ENCODE results near the gene CYP11A1.

The CYP11A1 gene

GRCh38 chr15:74377831-74378766 lies 10.7 kb upstream of the CYP11A1 start:
- no peak overlapping the region for H3K4me3 ChIP-seq
- H4K20me1 ChIP-seq = peaks cover 0 to 12% (median 0%) of the 10 kb centered on the region in 11 experiments; a peak in 6 of 22 replicates
- H3K27ac ChIP-seq = peak overlapping the region in 4 of 11 experiments; percentile 26 to 52 (median 42); a peak in 8 of 22 replicates
- TF ChIP-seq Cebpa-rat (IDR thresholded peaks at IDR 0.05) = no peak
- peak overlapping the region in 3 of 11 experiments; percentile 10 to 37 (median 27); a peak in 2 of 22 replicates for H3K9ac ChIP-seq
- no peaks in the 10 kb centered on the region for H3K9me3 ChIP-seq (replicated peaks in 1 of 11)
- H3K4me2 ChIP-seq = peak overlapping the region; percentile 45 to 81 (median 76); a peak in 21 of 22 replicates
- peaks cover 0 to 7% (median 0%) of the 10 kb centered on the region in 11 experiments; a peak in 1 of 22 replicates for H3K27me3 ChIP-seq
- no peaks in the 10 kb centered on the region for H3K36me3 ChIP-seq
- H3K4me1 ChIP-seq = peaks cover 22 to 45% (median 39%) of the 10 kb centered on the region in 10 experiments

- H3K4me2 ChIP-seq = no peak overlapping the region
- no peak overlapping the region for H3K4me3 ChIP-seq
- H3K36me3 ChIP-seq = no peaks in the 10 kb centered on the region
- peaks cover 0 to 12% (median 0%) of the 10 kb centered on the region in 11 experiments; a peak in 5 of 22 replicates for H4K20me1 ChIP-seq
- H3K4me1 ChIP-seq = peaks cover 20 to 34% (median 29%) of the 10 kb centered on the region in 10 experiments
- no peak for TF ChIP-seq Cebpa-rat (IDR thresholded peaks at IDR 0.05)
- 0 out of 22 replicates have a peak overlapping the region, but pooled peaks of 1 of the 11 experiments have one; percentile 19 for H3K9ac ChIP-seq
- no peaks in the 10 kb centered on the region for H3K9me3 ChIP-seq (replicated peaks in 1 of 11)
- H3K27ac ChIP-seq = no peak overlapping the region
- peaks cover 0 to 7% (median 0%) of the 10 kb centered on the region in 11 experiments; a peak in 1 of 22 replicates for H3K27me3 ChIP-seq
Observed at GRCh38 chr15:74376825-74377581, 9.6 kb upstream of the CYP11A1 start.

GRCh38 chr15:74376226-74376625 lies 8.8 kb upstream of the CYP11A1 start:
- Histone ChIP-seq H3K27me3 (peaks cover 0 to 7% (median 0%) of the 10 kb centered on the region in 11 experiments; a peak in 1 of 22 replicates), H4K20me1 (peaks cover 0 to 12% (median 0%) of the 10 kb centered on the region in 11 experiments; a peak in 5 of 22 replicates), H3K4me1 (peaks cover 19 to 32% (median 27%) of the 10 kb centered on the region in 10 experiments), H3K9me3 (replicated peaks in 1 of 11) (no peaks in the 10 kb centered on the region), H3K4me3 (no peak overlapping the region), H3K27ac (no peak overlapping the region), H3K9ac (peak overlapping the region in 1 of 11 experiments; percentile 19; a peak in 1 of 22 replicates), H3K36me3 (no peaks in the 10 kb centered on the region), H3K4me2 (no peak overlapping the region)
- no peak for TF ChIP-seq Cebpa-rat (IDR thresholded peaks at IDR 0.05)

- H3K27ac ChIP-seq = no peak overlapping the region
- H3K4me1 ChIP-seq = peaks cover 19 to 32% (median 27%) of the 10 kb centered on the region in 10 experiments
- no peak overlapping the region for H3K4me3 ChIP-seq
- peaks cover 0 to 12% (median 0%) of the 10 kb centered on the region in 11 experiments; a peak in 5 of 22 replicates for H4K20me1 ChIP-seq
- H3K27me3 ChIP-seq = peaks cover 0 to 7% (median 0%) of the 10 kb centered on the region in 11 experiments; a peak in 1 of 22 replicates
- TF ChIP-seq Cebpa-rat (IDR thresholded peaks at IDR 0.05) = no peak
- H3K36me3 ChIP-seq = no peaks in the 10 kb centered on the region
- no peak overlapping the region for H3K9ac ChIP-seq
- peak overlapping the region; percentile 87 to 100 (median 96); a peak in 20 of 22 replicates for H3K4me2 ChIP-seq
- no peaks in the 10 kb centered on the region for H3K9me3 ChIP-seq (replicated peaks in 1 of 11)
Observed at GRCh38 chr15:74375303-74375693, 7.9 kb upstream of the CYP11A1 start.

- Histone ChIP-seq H3K36me3 (no peaks in the 10 kb centered on the region), H3K4me2 (peak overlapping the region; percentile 87 to 100 (median 96)), H3K4me1 (peaks cover 19 to 32% (median 27%) of the 10 kb centered on the region in 10 experiments), H4K20me1 (peaks cover 0 to 12% (median 0%) of the 10 kb centered on the region in 11 experiments; a peak in 5 of 22 replicates), H3K27me3 (peaks cover 0 to 7% (median 0%) of the 10 kb centered on the region in 11 experiments; a peak in 1 of 22 replicates), H3K4me3 (peak overlapping the region; percentile 60 to 79 (median 70)), H3K9me3 (replicated peaks in 1 of 11) (no peaks in the 10 kb centered on the region), H3K27ac (no peak overlapping the region), H3K9ac (peak overlapping the region in 4 of 11 experiments; percentile 67 to 79 (median 76); a peak in 4 of 22 replicates)
- TF ChIP-seq Cebpa-rat (IDR thresholded peaks at IDR 0.05) = no peak
Observed at GRCh38 chr15:74374648-74375302, 7.3 kb upstream of the CYP11A1 start.

- Histone ChIP-seq H3K4me1 (peaks cover 15 to 26% (median 20%) of the 10 kb centered on the region in 10 experiments), H3K4me2 (peak overlapping the region; percentile 87 to 100 (median 96)), H3K27me3 (peaks cover 0 to 7% (median 0%) of the 10 kb centered on the region in 11 experiments; a peak in 1 of 22 replicates), H3K9me3 (replicated peaks in 1 of 11) (no peaks in the 10 kb centered on the region), H3K4me3 (peak overlapping the region; percentile 60 to 79 (median 70)), H3K9ac (peak overlapping the region; percentile 25 to 79 (median 67); a peak in 20 of 22 replicates), H4K20me1 (peaks cover 0 to 12% (median 0%) of the 10 kb centered on the region in 11 experiments; a peak in 5 of 22 replicates), H3K27ac (peak overlapping the region in 8 of 11 experiments; percentile 34 to 78 (median 62); a peak in 15 of 22 replicates), H3K36me3 (no peaks in the 10 kb centered on the region)
- no peak for TF ChIP-seq Cebpa-rat (IDR thresholded peaks at IDR 0.05)
Observed at GRCh38 chr15:74373731-74374647, 6.5 kb upstream of the CYP11A1 start.

- H3K4me2 ChIP-seq = peak overlapping the region; percentile 87 to 100 (median 96); a peak in 21 of 22 replicates
- H3K9me3 ChIP-seq (replicated peaks in 1 of 11) = no peaks in the 10 kb centered on the region
- H3K27me3 ChIP-seq = peaks cover 0 to 7% (median 0%) of the 10 kb centered on the region in 11 experiments; a peak in 1 of 22 replicates
- no peak overlapping the region for H3K4me3 ChIP-seq
- TF ChIP-seq Cebpa-rat (IDR thresholded peaks at IDR 0.05) = no peak
- no peaks in the 10 kb centered on the region for H3K36me3 ChIP-seq
- peaks cover 7 to 17% (median 12%) of the 10 kb centered on the region in 10 experiments for H3K4me1 ChIP-seq
- H4K20me1 ChIP-seq = peaks cover 0 to 12% (median 0%) of the 10 kb centered on the region in 11 experiments; a peak in 5 of 22 replicates
- peak overlapping the region in 6 of 11 experiments; percentile 3 to 79 (median 74); a peak in 6 of 22 replicates for H3K9ac ChIP-seq
- H3K27ac ChIP-seq = no peak overlapping the region
Observed at GRCh38 chr15:74373056-74373650, 5.7 kb upstream of the CYP11A1 start.

Data from BLaER1 treated with 17β-estradiol and CSF1 and Interleukin-3, amounts not matched to agents 10 nM and 100 nM (cell line).